Activated gamma-delta T cell treated with anti-CD3 and anti-CD28 coated beads, Interleukin-2, amount 50 U/mL, for 16 hours (primary cell): ENCODE data around the gene ANKS1B.

Experiments used
- DNase-seq: peaks from one replicate; pipeline ENCODE4 v3.0.0-alpha.2; 2020; ENCODE audit warnings: low read depth

Gene ANKS1B

DNA sequence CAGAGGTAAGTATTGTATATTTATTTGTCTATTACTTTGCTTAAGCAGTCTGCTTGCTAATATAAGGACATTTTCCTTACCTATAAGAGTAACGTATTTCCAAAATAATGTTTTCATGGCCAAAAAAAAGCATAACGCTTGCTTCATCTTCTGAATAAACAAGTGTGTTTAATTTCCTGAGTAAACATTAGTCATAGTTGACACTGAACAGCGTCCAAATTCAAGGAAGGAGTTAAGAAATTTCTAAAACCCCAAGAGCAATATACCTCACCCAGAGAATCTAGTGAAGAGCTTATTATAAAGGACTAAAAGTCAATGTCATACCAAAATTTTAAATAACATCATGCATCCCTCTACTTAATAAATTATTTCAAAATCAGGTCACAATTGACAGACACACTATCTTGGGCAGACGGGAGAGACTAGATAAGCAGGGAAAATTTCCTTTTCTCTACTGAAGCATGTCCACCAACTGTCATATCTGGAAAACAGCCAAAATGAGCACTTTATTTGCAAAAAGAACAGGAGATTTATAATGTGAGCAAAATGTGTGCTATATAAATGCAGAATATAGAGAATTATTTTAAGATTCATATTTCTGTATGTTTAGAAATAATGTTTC, 25.1 kb downstream of the ANKS1B start:
- DNase-seq = no peak

DNA sequence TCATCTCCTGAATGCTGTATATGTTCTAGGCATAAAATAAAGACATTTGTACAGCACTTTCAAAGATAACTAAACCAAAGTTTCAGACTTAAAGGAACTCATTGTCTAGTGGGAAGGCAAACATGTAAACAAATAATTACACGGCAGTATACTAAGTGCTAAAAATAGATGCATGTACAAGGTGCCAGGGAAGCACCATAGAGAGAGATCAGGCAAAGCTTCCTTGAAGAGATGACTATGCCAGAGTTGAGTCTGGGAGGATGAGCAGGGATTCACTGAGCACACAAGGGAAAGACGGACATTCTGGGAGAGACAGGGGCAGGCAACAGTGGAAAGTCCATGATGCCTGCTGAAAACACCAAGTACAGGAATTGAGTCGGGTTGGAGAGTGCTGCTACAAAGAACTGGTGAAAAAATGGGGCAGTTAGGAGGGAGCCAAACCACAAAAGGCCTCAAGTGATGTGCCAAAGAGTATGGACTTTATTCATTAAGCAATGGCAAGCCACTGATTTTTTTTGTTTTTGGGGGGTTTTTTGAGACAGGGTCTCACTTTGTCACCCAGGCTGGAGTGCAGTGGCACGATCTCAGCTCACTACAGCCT, 26.8 kb downstream of the ANKS1B start:
- DNase-seq = no peak

DNA sequence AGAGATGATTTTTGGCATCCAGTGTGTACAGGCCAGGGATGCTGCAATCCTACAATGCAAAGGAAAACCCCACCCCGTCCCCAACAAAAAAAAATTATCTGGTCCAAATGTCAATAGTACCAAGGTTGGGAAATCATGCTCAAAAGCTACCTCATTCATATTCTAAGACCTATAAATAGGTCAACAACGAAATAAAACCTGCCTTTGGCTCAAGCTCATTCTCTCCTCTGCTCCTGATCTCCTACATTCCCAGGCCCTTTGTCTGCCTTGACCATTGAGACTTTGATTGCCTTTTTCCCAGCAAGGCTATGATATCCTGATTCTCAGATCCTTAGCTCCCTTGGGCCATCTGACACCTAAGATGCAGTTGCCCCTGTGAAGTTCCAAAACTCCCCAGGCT, 30.0 kb downstream of the ANKS1B start:
- DNase-seq = no peak

DNA sequence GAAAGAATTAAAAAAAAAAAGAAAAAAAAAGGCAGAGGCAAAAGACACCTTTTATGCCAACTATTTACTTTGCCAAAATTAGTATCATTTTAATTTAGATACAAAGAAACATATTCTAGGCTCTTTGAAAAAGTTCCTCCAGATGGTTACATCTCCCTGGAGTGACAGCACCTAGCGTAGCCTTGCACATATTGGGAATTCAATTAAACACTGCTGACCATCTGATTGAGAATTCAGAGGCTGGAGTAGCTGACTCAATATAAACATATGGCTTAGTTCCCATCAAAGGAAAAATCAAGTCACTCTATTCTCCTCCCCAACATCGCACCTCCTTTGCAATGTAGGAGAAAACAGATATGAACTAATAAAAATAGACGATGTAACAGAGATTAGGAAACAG, 36.4 kb downstream of the ANKS1B start:
- no peak for DNase-seq

DNA sequence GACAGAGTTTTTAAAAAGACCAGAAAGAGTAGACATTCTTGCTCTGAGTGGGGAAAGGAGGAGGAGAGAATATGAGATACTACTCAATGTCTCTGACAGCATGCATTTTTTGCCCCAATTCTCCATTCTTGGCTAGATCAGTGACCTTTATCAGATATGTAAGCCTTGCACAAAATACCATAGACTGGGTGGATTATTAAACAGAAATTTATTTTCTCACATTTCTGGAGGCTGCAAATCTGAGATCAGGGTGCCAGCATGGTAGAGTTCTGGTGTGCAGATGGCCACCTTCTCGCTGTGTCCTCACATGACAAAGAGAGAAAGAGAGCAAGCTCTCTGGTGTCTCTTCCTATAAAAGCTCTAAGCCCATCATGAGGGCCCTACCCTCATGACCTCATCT, 38.6 kb downstream of the ANKS1B start:
- DNase-seq = no peak

DNA sequence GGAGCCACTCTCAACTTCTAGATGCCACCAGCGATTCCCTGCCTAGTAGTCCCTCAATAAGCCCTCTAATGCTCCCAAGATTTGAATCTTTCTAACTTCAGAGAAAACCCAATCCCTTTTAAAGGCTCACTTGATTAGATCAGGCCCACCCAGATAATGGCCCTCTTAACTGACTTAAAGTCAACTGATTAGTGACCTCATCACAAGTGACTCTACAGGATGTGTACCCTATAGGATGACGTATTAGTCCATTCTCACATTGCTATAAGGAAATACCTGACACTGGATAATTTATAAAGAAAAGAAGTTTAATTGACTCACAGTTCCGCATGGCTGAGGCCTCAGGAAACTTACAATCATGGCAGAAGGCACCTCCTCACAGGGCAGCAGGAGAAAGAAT, 49.1 kb downstream of the ANKS1B start:
- DNase-seq = no peak

DNA sequence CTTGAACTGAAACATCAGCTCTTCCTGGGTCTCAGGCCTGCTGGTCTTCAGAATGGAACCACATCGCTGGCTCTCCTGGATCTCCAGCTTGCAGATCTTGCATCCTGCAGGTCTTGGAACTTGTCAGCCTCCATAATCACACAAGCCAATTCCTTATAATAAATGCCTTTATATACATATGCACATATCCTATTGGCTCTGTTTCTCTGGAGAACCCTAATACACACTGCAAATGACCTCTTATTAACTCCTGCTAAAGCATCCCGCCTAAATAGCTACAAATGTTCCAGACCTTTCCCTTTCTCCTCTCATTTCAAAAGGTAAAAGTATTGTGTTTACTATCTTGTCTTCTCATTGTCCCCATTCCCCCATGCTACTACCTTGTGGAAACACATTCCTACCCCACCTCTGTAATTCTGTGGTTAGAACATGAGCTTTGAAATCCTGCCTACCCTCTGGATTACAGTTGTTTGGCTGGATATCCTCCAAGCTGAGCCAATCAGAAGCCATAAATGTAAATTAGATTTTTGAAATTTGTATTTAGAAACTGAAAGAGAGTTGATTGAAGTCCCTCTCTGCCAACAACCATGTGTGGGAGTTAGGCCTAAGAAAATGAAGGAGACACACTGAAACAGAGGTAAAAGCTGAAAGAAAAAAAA, 58.1 kb downstream of the ANKS1B start:
- DNase-seq = no peak

DNA sequence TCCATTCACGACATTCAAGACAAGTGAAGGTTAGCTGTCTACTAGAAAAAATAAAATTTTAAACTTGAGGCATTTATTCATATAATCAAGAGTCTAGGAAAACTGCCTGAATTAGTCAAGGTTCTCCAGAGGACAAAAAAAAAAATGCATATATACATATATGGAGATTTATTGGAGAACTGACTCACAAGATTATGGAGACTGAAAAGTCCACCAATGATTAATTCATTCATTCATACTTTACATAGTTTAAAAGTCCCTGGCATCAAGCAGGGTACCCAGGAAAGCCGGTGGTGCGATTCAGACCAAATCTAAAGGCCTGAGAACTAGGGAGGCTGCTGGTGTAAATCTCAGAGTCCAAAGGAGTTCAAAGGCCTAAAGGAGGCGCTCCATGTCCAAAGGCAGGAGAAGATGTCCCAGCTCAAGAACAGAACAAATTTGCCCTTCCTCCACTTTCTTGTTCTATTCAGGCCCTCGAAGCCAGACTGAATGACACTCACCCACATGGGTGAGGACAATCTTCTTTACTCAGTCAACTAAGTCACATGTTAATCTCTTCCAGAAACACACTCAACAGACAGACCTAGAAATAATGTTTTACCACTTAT, 64.3 kb downstream of the ANKS1B start:
- DNase-seq = no peak

DNA sequence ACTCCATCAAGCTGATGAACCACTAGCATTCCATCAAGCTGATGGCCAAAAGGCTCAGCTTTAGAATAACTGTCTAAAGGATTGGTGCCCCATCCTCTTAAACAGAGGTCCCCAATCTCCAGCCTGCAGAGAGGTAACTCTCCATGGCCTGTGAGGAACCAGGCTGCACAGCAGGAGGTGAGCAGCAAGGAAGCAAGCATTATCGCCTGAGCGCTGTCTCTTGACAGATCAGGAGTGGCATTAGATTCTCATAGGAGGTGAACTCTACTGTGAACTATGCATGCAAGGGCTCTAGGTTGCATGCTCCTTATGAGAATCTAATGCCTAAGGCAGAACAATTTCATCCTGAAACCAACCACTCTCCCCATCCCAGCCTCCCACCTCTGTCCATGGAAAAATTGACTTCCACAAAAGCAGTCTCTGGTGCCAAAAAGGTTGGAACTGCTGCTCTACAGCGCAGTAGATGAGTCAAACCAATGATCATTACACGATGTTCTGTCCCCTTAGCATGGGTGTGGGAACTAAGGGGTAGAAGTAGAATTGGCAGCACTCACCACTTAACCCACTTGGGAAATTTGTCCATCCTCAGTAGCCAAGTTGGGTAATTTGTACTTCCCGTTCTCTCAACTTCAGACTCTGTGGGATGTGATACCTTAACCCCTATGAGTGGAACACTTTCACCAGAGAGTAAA, 66.9 kb downstream of the ANKS1B start:
- DNase-seq = no peak

DNA sequence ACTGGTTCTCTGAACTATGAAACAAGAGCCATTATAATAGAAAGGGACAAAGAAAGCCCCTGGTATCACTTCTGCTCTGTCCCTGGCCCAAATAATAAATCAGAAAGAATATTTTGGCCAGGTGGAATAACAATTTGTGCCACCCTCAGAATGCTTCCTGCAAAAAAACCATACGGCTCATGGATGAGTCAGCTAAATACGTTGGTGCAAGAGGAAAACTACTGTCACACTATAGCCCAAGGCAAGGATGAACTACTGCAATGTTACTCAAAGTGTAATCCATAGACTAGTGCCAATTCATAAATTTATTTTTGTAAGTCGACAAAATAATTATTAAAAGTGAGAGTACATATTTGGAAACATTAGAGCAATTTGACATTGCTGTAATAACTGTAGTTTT, 68.2 kb downstream of the ANKS1B start:
- no peak for DNase-seq

DNA sequence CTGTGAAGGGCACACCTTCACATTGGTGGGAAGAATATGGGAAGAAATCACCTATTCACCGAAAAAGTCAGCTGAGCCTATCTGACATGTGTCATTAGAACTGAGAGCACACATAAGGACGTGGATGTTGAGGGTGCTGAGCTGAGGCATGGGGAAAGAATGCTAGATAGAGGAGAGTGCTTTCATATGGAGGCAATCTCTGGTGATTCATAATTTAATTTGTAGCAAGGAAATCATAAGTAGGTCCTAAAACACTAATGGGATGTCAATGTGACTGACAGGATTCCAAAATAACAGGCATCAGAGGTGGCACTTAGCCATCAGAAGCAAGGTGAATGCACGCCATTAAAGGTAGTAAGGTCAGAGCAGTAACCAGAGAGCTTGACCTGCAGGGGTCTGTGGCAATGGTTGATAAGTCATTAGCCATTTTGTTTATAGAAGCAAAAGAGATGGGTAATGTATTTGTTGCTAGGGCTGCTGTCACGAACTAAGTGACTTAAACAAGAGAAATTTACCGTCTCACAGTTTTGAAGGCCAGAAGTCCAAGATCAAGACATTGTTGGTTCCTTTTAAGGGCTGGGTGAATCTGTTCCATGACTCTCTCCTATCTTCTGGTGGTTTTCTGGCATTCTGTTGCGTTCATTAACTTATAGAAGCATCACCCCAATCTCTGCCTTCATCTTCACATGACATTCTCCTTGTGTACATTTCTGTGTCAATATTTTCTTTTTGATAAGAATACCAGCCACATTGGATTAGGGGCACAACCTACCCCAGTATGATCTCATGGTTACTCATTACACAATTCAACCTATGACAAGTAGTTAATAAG, 69.3 kb downstream of the ANKS1B start:
- no peak for DNase-seq

DNA sequence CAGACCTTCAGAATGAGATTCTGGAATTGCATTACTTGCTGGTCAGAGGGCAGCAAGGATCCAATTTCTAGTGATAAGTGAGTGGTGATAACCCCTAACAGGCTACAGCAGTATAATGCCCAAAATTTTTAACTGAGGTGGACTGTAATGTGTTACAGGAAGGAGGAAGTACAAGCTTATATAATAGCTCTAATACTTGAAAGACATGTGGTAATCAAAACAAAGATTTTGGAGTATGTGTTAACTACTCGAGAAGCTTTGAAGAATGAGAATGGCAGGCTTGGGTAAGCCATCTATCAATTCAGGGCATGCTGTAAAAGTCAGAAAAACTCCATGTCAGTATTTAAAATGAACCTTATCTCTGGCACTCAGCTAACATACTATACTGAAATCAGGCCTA, 70.5 kb downstream of the ANKS1B start:
- DNase-seq = no peak

DNA sequence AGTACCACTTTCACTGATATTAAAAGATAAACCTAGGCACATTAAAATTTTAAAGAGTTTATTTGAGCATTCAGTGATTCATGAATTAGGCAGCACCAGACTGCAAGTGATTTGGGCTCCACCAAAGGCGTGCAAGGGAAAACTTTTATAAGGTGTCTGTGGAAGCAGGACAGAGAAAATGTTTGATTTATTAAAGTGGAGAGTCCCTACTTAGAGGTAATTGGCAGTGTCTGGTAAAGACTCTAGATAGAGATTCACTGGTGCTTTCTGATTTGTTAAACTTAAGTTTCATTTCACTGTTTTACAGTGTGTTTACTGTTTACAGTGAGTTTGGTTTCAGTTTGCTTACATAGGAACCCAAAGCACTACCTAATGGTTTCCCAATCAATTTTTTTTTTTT, 72.8 kb downstream of the ANKS1B start:
- no peak for DNase-seq

DNA sequence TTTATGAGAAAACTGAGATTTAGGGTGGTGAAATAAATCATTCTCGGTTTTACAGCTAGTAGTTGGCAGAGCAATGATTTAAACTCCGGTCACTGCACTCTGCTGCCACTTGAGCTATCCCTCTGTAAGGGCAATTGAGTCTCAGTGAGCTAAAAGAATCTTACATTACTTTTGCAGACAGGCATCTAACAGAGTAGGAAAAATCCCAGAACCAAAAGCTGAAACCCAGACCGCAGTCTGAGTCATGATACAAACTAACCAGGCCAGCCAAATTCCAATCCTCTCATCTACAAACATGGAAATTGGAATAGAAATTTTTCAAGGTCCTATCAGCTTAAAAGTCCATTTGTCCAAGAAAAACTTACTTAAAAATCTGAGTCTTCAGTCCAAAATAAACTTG, 73.7 kb downstream of the ANKS1B start:
- DNase-seq = no peak

DNA sequence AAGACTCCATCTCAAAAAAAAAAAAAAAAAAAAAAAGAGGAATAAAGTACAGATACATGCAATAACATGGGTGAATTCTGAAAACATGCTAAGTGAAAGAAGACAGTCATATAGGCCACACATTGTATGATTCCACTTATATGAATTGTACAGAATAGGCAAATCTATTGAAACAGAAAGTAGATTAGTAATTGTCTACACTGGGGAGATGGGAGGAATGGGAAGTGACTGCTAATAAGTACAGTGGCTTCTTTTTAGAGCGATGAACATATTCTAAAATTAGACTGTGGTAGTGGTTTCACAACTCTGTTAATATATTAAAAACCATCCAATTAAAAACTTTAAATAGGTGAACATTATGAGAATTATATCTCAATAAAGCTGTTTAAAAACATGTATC, 74.4 kb downstream of the ANKS1B start:
- DNase-seq = no peak

DNA sequence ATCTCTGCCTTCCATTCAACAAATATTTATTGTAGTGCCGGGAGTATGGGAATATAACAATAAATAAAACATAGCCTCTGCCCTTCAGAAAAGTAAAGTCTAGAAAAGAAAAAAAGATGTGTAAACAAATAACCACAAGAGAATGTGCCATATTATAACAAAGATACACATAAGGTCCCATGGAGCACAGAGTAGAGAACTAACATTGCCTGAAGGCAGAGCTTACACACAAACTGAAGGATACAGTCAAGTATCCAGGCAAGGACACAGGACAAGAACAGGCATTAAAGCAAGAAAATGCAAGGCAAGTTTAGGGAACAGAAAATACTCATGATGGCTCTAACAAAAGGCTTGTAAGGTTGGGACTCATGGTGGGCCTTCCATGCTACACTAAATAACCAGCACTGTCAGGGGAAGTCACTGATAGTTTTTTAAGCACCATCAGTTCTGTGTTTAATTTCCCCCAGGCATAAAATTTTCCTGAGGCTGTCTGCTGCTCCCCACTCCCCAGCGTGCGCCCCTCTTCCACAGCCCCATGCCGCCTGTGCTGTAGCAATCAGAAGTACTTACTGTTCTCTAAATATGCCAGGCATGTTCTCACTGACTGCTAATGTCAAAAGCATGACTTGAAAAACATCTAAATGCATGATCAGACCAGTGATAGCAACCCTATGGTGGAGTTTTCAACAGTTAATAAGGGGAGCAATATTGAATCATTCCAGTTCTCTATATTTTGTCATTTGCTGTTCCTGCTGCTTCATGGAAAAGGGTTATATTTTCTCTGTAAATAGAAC, 77.8 kb downstream of the ANKS1B start:
- no peak for DNase-seq

DNA sequence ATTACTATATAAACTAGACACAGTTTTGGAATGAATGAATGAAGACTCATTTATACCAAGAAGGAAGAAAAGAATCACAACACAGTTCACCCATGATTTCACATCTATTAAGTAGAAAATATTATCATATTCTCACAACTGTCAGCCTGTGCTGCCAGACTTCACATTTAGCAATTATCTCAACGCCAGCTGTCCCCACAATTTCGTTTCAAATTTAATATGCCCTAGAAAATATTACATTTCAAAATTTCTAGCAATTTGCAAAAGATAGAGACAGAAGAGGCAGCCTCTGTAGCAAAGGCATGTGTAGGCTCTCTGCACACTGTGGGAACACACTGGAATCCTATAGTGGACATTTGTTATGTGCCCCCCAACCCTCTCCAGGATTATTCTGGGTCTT, 83.6 kb downstream of the ANKS1B start:
- no peak for DNase-seq

DNA sequence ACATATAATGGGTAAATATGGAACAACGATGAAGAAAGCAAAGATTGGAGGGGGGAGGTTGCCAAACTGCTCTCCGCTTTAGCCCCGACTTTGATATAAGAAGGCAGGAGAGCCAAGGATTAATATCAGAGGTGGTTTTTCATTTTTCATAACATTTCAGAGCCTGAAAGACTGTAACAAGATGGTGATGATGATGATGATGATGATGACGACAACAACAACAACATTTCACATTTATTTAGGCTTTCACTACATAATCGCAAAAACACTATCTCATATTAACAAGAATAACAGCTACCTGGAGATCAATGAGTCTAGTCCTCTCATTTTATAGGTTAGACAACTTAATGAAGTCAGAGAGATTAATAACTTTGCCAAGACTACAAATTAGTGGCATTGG, 86.1 kb downstream of the ANKS1B start:
- no peak for DNase-seq

DNA sequence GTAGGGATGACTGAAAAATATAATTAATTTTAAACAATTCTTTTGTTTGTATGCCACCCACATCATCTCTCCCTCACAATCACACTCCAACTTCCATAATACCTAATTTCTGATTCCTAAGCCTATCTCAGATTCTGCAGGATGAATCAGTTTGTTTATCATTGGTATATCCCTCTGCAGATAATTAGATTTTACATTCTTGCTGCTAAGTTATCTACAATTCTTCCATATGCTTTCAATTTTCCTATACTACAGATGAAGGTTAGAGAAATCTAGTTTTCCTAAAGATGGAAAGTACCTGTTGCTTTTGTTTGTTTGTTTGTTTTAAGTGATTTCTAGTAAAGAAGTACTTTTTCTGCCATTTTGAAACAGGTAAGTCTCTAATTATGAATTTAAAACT, 105.3 kb downstream of the ANKS1B start:
- DNase-seq = no peak

DNA sequence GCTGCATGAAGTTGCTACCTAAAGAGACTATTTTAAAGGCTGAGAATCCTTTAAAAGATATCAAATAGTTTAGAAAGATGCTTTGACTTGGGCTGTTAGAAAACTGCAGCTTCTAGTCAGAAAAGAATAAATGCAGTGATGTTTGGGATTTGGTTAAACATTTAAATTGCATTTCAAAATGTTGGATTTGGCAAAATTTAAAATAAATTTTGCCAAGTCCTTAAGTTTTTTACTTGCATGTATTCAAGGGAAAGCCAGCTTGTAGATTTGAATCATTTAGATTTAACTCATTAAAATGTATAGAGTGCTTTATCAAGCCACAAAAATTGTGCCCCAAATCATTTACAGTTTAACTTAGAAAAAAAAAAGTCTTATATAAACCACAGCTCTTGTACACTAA, 109.7 kb downstream of the ANKS1B start:
- DNase-seq = no peak

DNA sequence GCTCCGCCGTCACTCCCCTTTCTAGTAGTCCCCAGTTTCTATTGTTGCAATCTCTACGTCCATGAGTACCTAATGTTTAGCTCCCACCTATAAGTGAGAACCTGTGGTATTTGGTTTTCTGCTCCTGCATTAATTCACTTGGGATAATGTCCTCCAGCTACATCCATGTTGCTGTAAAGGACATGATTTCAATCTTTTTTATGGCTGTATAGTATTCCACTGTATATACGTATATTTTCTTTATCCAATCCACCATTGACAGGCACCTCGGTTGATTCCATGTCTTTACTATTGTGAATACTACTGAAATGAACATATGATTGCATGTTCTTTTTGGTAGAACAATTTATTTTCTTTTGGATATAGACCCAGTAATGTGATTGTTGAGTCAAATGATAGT, 114.7 kb downstream of the ANKS1B start:
- no peak for DNase-seq
